Adrenal gland (tissue), 12 donors: Measurements from ENCODE around the gene LDB2. TPM values are rescaled to one million over a fixed set of nuclear protein-coding genes. Genes with fewer than 3 reads are reported as not detected.

ENCODE experiments used
- DNase-seq, 7 donors: peaks; one replicate each; pipeline ENCODE4 v3.0.0-alpha.2; 2019 to 2020
- H3K27ac ChIP-seq, 5 donors: fragments of 200-600 bp; sonication (generic) in 4 of 5; 1 replicate in 3 of 5; 2 replicates in 2 of 5; pipeline versions ENCODE4 v1.5.1 to v1.8.0; 2016 to 2020; ENCODE audit warnings: mild to moderate bottlenecking in 1 of 5
- H3K27me3 ChIP-seq: fragments of 200-600 bp; 2 replicates; pipeline ENCODE4 v1.8.0; 2021
- H3K36me3 ChIP-seq, 2 donors: fragments of 200-600 bp; replicated peaks in 1 of 2; 1 replicate in 1 of 2; 2 replicates in 1 of 2; pipeline versions ENCODE4 v1.5.1 to v1.8.0; 2018 to 2022
- H3K4me1 ChIP-seq, 2 donors: fragments of 200-600 bp; replicated peaks in 1 of 2; 1 replicate in 1 of 2; 2 replicates in 1 of 2; pipeline versions ENCODE4 v1.5.1 to v1.8.0; 2018 to 2021
- H3K4me3 ChIP-seq, 4 donors: fragments of 200-600 bp; sonication (generic) in 3 of 4; one replicate each; pipeline ENCODE4 v1.5.1; 2016 to 2018
- H3K9me3 ChIP-seq, 3 donors: fragments of 200-600 bp; sonication (generic) in 1 of 3; replicated peaks in 1 of 3; 1 replicate in 2 of 3; 2 replicates in 1 of 3; pipeline versions ENCODE4 v1.5.1 to v1.8.0; 2016 to 2021
- POLR2A ChIP-seq, 2 donors: fragments of 450-650 bp; IDR thresholded peaks; one replicate each; pipeline ENCODE4 v1.6.1; 2017; ENCODE audit warnings: antibody characterized with exemption in 2 of 2, mild to moderate bottlenecking in 2 of 2, moderate library complexity in 1 of 2
- WGBS, 4 donors: extraction: QIAGEN DNeasy Blood & Tissue Kit in 2 of 4; methylation state at CpG; one replicate each; pipeline versions ENCODE4 v1.1.5 to v1.1.7; 2013 to 2017; 5-methylcytosine and 5-hydroxymethylcytosine counted together
- intact Hi-C, 2 donors: fragments of 100-400 bp; cut with DNase I; formaldehyde crosslinking; loops; one replicate each; pipeline versions ENCODE4 v1.14.1 to v1.15.0; 2022 to 2023
- polyA plus RNA-seq, 3 donors: library from polyadenylated mRNA; stranded (reverse); fragments of 200-250 nt in 2 of 3; fragments of 350-450 nt in 1 of 3; fragmentation: Illumina TruSeq in 1 of 3; extraction: RNeasy Lipid Tissue Mini Kit (QIAGEN cat#74804) in 1 of 3; gene quantifications; one replicate each; pipeline ENCODE4 v1.2.3, GENCODE V29; 2013 to 2014
- total RNA-seq, 9 donors: library from RNA; depleted of rRNA in 4 of 9; stranded (reverse); fragments of >200 nt in 4 of 9; fragments of 120-200 nt in 1 of 9; fragmentation: NEBNext Ultra II Directional in 1 of 9; extraction: Animal tissue kit (Norgen Biotek cat#: 25700) in 1 of 9; gene quantifications; one replicate each; pipeline versions ENCODE4 v1.1.0 to v1.2.4, GENCODE V29; 2013 to 2023
- TF ChIP-seq, protein P1 (sequence below), 6 experiments: fragments of 450-650 bp in 4 of 6; fragments of 200-600 bp in 2 of 6; sonication (generic) in 1 of 6; IDR thresholded peaks; 1 replicate in 5 of 6; 2 replicates in 1 of 6; pipeline versions ENCODE4 v1.5.1 to v1.8.0; 2016 to 2021; ENCODE audit warnings: antibody characterized with exemption in 6 of 6, mild to moderate bottlenecking in 2 of 6, moderate library complexity in 1 of 6
- donor health status: healthy with polysubstance abuse.
- donor health status: Bipolar disorder and iron deficiency.
- donor health status: DM: yes; HTN: yes; CAD: no.
- donor health status: DM: no; HTN: no; CAD: no.
- donor health status: DM: no; HTN: no; CAD: no.
- donor health status: DM: yes; HTN: yes; CAD: no.

Gene LDB2
- total and polyA plus RNA-seq, 12 donors, result 17.1 to 51.1 (median 27.0) TPM

- no peaks in the 10 kb centered on the region for H3K27me3 ChIP-seq
- no peaks in the 10 kb centered on the region for H3K9me3 ChIP-seq
- no peak overlapping the region for H3K27ac ChIP-seq
- no peak for DNase-seq
- intact Hi-C loops, result no loop called here
- H3K4me3 ChIP-seq, result no peak overlapping the region
- H3K4me1 ChIP-seq, result peaks cover 0 to 6% of the 10 kb centered on the region in 2 donors
- 71 to 82% (median 74%) methylated on average over 3 of the region's 3 CpGs for WGBS, 4 donors
- H3K36me3 ChIP-seq, result no peaks in the 10 kb centered on the region
- no peak for TF ChIP-seq POLR2A (IDR thresholded peaks at IDR 0.05)
- TF ChIP-seq, protein P1, sequence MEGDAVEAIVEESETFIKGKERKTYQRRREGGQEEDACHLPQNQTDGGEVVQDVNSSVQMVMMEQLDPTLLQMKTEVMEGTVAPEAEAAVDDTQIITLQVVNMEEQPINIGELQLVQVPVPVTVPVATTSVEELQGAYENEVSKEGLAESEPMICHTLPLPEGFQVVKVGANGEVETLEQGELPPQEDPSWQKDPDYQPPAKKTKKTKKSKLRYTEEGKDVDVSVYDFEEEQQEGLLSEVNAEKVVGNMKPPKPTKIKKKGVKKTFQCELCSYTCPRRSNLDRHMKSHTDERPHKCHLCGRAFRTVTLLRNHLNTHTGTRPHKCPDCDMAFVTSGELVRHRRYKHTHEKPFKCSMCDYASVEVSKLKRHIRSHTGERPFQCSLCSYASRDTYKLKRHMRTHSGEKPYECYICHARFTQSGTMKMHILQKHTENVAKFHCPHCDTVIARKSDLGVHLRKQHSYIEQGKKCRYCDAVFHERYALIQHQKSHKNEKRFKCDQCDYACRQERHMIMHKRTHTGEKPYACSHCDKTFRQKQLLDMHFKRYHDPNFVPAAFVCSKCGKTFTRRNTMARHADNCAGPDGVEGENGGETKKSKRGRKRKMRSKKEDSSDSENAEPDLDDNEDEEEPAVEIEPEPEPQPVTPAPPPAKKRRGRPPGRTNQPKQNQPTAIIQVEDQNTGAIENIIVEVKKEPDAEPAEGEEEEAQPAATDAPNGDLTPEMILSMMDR (IDR thresholded peaks at IDR 0.05), result no peak
Observed at GRCh38 chr4:16741287-16741686, 157.2 kb downstream of the LDB2 start.

- intact Hi-C loops, result no loop called here
- DNase-seq, result no peak
- no peak for TF ChIP-seq POLR2A (IDR thresholded peaks at IDR 0.05)
- TF ChIP-seq, protein P1 (IDR thresholded peaks at IDR 0.05), result no peak
- no peak overlapping the region for H3K4me3 ChIP-seq
- no peaks in the 10 kb centered on the region for H3K36me3 ChIP-seq
- 81 to 84% (median 83%) methylated on average over 8 of the region's 8 CpGs for WGBS, 4 donors
- no peaks in the 10 kb centered on the region for H3K27me3 ChIP-seq
- no peaks in the 10 kb centered on the region for H3K9me3 ChIP-seq
- peaks cover 0 to 4% of the 10 kb centered on the region in 2 donors for H3K4me1 ChIP-seq
- H3K27ac ChIP-seq, result no peak overlapping the region
Observed at GRCh38 chr4:16739997-16740624, 158.3 kb downstream of the LDB2 start.

DNA sequence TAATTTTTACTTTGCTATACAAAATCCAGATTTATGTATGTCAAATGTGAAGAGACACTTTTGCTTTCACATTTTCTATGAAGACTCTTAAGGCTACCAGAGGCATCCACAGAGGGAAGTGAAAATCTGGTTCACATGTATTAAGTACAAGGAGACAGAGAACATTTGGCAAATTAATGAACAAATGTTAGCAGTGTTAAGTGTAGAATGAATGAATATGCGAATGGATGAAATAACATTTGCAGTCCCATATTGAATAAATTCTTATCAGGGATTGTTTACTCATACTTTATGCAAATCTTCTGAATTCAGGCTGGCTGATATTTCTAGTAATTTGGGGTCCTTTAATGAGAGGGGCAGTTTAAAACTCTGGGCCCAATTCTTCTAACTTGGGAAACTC, 159.9 kb downstream of the LDB2 start:
- TF ChIP-seq POLR2A (IDR thresholded peaks at IDR 0.05), result no peak
- TF ChIP-seq, protein P1 (IDR thresholded peaks at IDR 0.05), result no peak
- intact Hi-C loops, result no loop called here
- H3K9me3 ChIP-seq, result no peaks in the 10 kb centered on the region
- H3K4me1 ChIP-seq, result no peaks in the 10 kb centered on the region
- H3K36me3 ChIP-seq, result no peaks in the 10 kb centered on the region
- DNase-seq, result no peak
- 83 to 89% (median 87%) methylated on average over 1 of the region's 1 CpG for WGBS, 4 donors
- H3K27me3 ChIP-seq, result no peaks in the 10 kb centered on the region
- no peak overlapping the region for H3K4me3 ChIP-seq
- H3K27ac ChIP-seq, result no peak overlapping the region

DNA sequence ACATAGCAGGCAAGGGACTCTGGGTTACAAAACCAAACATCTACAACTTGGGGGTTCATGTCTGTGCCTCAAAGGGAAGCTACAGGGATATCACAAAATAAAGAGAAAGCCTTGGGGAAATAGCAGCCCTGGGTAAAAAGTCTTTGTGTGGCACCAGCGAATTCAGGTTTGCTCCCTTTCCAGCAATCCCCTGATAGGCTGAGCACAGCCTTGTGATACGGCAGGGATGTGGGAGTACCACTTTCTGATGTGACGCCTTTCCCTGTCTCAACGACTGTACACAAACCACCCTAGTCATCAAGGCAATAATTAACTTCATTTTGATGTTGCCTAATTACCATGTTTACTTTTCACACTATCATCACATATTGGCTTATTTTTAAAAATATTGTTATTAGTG, 164.9 kb downstream of the LDB2 start:
- Histone ChIP-seq H3K9me3 (no peaks in the 10 kb centered on the region), H3K36me3 (no peaks in the 10 kb centered on the region), H3K27me3 (no peaks in the 10 kb centered on the region), H3K4me3 (no peak overlapping the region), H3K27ac (no peak overlapping the region), H3K4me1 (no peaks in the 10 kb centered on the region)
- intact Hi-C loops, result no loop called here
- 75 to 92% (median 82%) methylated on average over 4 of the region's 4 CpGs for WGBS, 4 donors
- DNase-seq, result no peak
- TF ChIP-seq POLR2A (IDR thresholded peaks at IDR 0.05), result no peak
- TF ChIP-seq, protein P1 (IDR thresholded peaks at IDR 0.05), result no peak
